IMR-90 (cell line): Measurements from ENCODE around the gene TM4SF1. TPM values are rescaled to one million over a fixed set of nuclear protein-coding genes. Genes with fewer than 3 reads are reported as not detected.

Experiments used
- ATAC-seq: fragments of 200-7000 bp; cut with Tn5 transposase; 2 replicates; pipeline ENCODE4 v1.9.1; 2020; ENCODE audit warnings: low read depth, mild to moderate bottlenecking, moderate library complexity
- BruUV-seq: library from RNA; stranded (reverse); fragments of 400-500 nt; replicated peaks from 2 replicates; lab custom pipeline; 2021; lab: Mats Ljungman, UMichigan
- CTCF ChIA-PET: fragments of 300-600 bp; formaldehyde crosslinking; extraction: SDS; loops from one replicate; lab custom pipeline; 2021; ENCODE audit warnings: antibody characterized with exemption; lab: Yijun Ruan, JAX
- POLR2A ChIA-PET: fragments of 300-600 bp; sonication (Branson Sonifier 250); formaldehyde crosslinking; loops from one replicate; lab custom pipeline; 2022; ENCODE audit warnings: antibody characterized with exemption; ENCODE audit not compliant: unreplicated experiment; lab: Charles Lee
- DNase-seq: peaks from one replicate; pipeline ENCODE4 v3.0.0; 2013
- H2AFZ ChIP-seq: replicated peaks from 2 replicates; pipeline ENCODE3; 2013; ENCODE audit warnings: low read length, mild to moderate bottlenecking; ENCODE audit not compliant: poor library complexity
- H2AK5ac ChIP-seq: 2 replicates; pipeline ENCODE4 v1.6.1; 2013; ENCODE audit warnings: low read depth, low read length, inconsistent platforms
- H2AK9ac ChIP-seq: replicated peaks from 2 replicates; pipeline ENCODE3; 2013; ENCODE audit warnings: mild to moderate bottlenecking, low read depth, low read length, moderate library complexity; ENCODE audit not compliant: poor library complexity
- H2BK120ac ChIP-seq: 2 replicates; pipeline ENCODE4 v1.6.1; 2013; ENCODE audit warnings: low read depth, low read length, inconsistent platforms
- H2BK15ac ChIP-seq: 3 replicates; pipeline ENCODE4 v1.6.1; 2013; ENCODE audit warnings: low read depth, low read length, inconsistent platforms
- H2BK20ac ChIP-seq: 2 replicates; pipeline ENCODE4 v1.6.1; 2013; ENCODE audit warnings: low read depth, mild to moderate bottlenecking, inconsistent platforms, low read length, moderate library complexity
- H2BK5ac ChIP-seq: 2 replicates; pipeline ENCODE4 v1.6.1; 2013; ENCODE audit warnings: mild to moderate bottlenecking, low read depth, low read length, inconsistent platforms; ENCODE audit not compliant: poor library complexity, severe bottlenecking
- H3K14ac ChIP-seq: replicated peaks from 2 replicates; pipeline ENCODE4 v1.6.1; 2013; ENCODE audit warnings: low read depth, low read length, inconsistent platforms
- H3K18ac ChIP-seq: 2 replicates; pipeline ENCODE4 v1.6.1; 2013; ENCODE audit warnings: low read depth, low read length, control low read depth
- H3K23ac ChIP-seq: 2 replicates; pipeline ENCODE4 v1.6.1; 2013; ENCODE audit warnings: low read depth, low read length, inconsistent platforms
- H3K27ac ChIP-seq: 2 replicates; pipeline ENCODE4 v1.5.1; 2013; ENCODE audit warnings: mild to moderate bottlenecking, control low read depth, low read length; ENCODE audit not compliant: insufficient read depth
- H3K27me3 ChIP-seq: 2 replicates; pipeline ENCODE4 v1.6.1; 2013; ENCODE audit warnings: low read length; ENCODE audit not compliant: control insufficient read depth, insufficient read depth
- H3K36me3 ChIP-seq: 2 replicates; pipeline ENCODE4 v1.6.1; 2013; ENCODE audit warnings: low read length, mixed read lengths; ENCODE audit not compliant: control insufficient read depth, insufficient read depth
- H3K4ac ChIP-seq: 2 replicates; pipeline ENCODE4 v1.6.1; 2013; ENCODE audit warnings: low read depth, low read length, inconsistent platforms
- H3K4me1 ChIP-seq: 2 replicates; pipeline ENCODE4 v1.6.1; 2013; ENCODE audit warnings: low read length, mixed read lengths; ENCODE audit not compliant: control insufficient read depth, insufficient read depth
- H3K4me2 ChIP-seq: 2 replicates; pipeline ENCODE4 v1.6.1; 2013; ENCODE audit warnings: low read depth, mild to moderate bottlenecking, control low read depth, low read length, moderate library complexity
- H3K4me3 ChIP-seq: 2 replicates; pipeline ENCODE4 v1.5.1; 2013; ENCODE audit warnings: low read depth, mild to moderate bottlenecking, control low read depth, low read length, moderate library complexity; ENCODE audit not compliant: insufficient read depth
- H3K56ac ChIP-seq: 2 replicates; pipeline ENCODE4 v1.6.1; 2013; ENCODE audit warnings: low read length, inconsistent platforms; ENCODE audit not compliant: insufficient read depth; ENCODE audit errors: extremely low read depth
- H3K79me1 ChIP-seq, 2 experiments: 2 replicates each; pipeline ENCODE4 v1.6.1; 2013; ENCODE audit warnings: low read length in 2 of 2, inconsistent platforms in 1 of 2, low read depth in 1 of 2
- H3K9ac ChIP-seq: 2 replicates; pipeline ENCODE4 v1.6.1; 2013; ENCODE audit warnings: low read depth, low read length, control low read depth
- H3K9me1 ChIP-seq: 2 replicates; pipeline ENCODE4 v1.6.1; 2013; ENCODE audit warnings: low read length, inconsistent platforms; ENCODE audit not compliant: insufficient read depth
- H3K9me3 ChIP-seq: 2 replicates; pipeline ENCODE4 v1.6.1; 2013; ENCODE audit warnings: low read length; ENCODE audit not compliant: control insufficient read depth, insufficient read depth
- H4K20me1 ChIP-seq: 2 replicates; pipeline ENCODE4 v1.6.1; 2013; ENCODE audit warnings: low read length, inconsistent platforms; ENCODE audit not compliant: insufficient read depth
- H4K5ac ChIP-seq: 2 replicates; pipeline ENCODE4 v1.6.1; 2013; ENCODE audit warnings: mild to moderate bottlenecking, low read depth, low read length, control low read depth
- H4K8ac ChIP-seq, 2 experiments: 2 replicates each; pipeline ENCODE4 v1.6.1; 2013; ENCODE audit warnings: low read depth in 2 of 2, low read length in 2 of 2, control low read depth in 1 of 2, inconsistent platforms in 1 of 2
- H4K91ac ChIP-seq: 2 replicates; pipeline ENCODE4 v1.6.1; 2013; ENCODE audit warnings: low read depth, low read length, inconsistent platforms; ENCODE audit not compliant: insufficient read depth
- CTCF ChIP-seq: conservative IDR thresholded peaks from 2 replicates; pipeline ENCODE4 v1.5.1; 2012; ENCODE audit warnings: mild to moderate bottlenecking, low read depth, low read length, improper control_type of control experiment
- MAFK ChIP-seq: IDR thresholded peaks from 2 replicates; pipeline ENCODE4 v1.6.1; 2012; ENCODE audit warnings: low read depth, low read length, improper control_type of control experiment
- MAZ ChIP-seq: IDR thresholded peaks from 2 replicates; pipeline ENCODE4 v1.6.1; 2012; ENCODE audit warnings: low read depth, mild to moderate bottlenecking, low read length, improper control_type of control experiment, moderate library complexity, borderline replicate concordance
- RFX5 ChIP-seq: IDR thresholded peaks from 2 replicates; pipeline ENCODE4 v1.8.0; 2012; ENCODE audit warnings: low read depth, mild to moderate bottlenecking, low read length, moderate library complexity
- WGBS, 2 experiments: methylation state at CpG; one replicate each; pipeline versions ENCODE4 v1.1.5 to v1.1.7; 2013; ENCODE audit warnings: missing lambda C conversion rate in 2 of 2; ENCODE audit not compliant: insufficient read length in 1 of 2; ENCODE audit errors: extremely low coverage in 2 of 2; 5-methylcytosine and 5-hydroxymethylcytosine counted together
- dilution Hi-C: fragments of 300-500 bp; cut with HindIII; formaldehyde crosslinking; loops from one replicate; pipeline ENCODE4 v1.14.3; 2018; ENCODE audit warnings: low sequenced_read_pairs; ENCODE audit not compliant: unreplicated experiment
- in situ Hi-C: fragments of 300-500 bp; cut with MboI; formaldehyde crosslinking; loops from 3 replicates; pipeline ENCODE4 v1.14.3; 2019; ENCODE audit warnings: low sequenced_read_pairs, inconsistent platforms, mixed read lengths
- intact Hi-C: fragments of 100-400 bp; cut with micrococcal nuclease; formaldehyde crosslinking; loops from 2 replicates; pipeline ENCODE4 v1.10.0; 2022
- polyA plus RNA-seq, 3 experiments: library from polyadenylated mRNA; depleted of rRNA; stranded (reverse); fragments of >200 nt; gene quantifications; 2 replicates each; pipeline ENCODE4 v1.2.3, GENCODE V29; 2012; ENCODE audit warnings: low replicate concordance in 1 of 3
- total RNA-seq: library from RNA; depleted of rRNA; stranded (reverse); fragments of >200 nt; gene quantifications from 2 replicates; pipeline ENCODE4 v1.2.3, GENCODE V29; 2012

The TM4SF1 gene
- total and polyA plus RNA-seq, 2 of the 4 experiments (the other 2 are of a cell fraction) = 232 to 302 TPM

GRCh38 chr3:149332771-149333170 is 44.7 kb downstream of the TM4SF1 start (continued):
- no peak for TF ChIP-seq CTCF

GRCh38 chr3:149332227-149332765 is 45.2 kb downstream of the TM4SF1 start:
- H2BK15ac ChIP-seq = no peak overlapping the region
- BruUV-seq = no TSS peak
- dilution Hi-C loops = no loop called here
- H3K56ac ChIP-seq = no peak overlapping the region
- no peaks in the 10 kb centered on the region; the same call in 1 of the 2 replicates for H3K9me1 ChIP-seq
- 0 out of 2 replicates have a peak overlapping the region, but pooled peaks have one; percentile 39 for H4K5ac ChIP-seq
- peak; percentile 53 for DNase-seq
- H3K36me3 ChIP-seq = no peaks in the 10 kb centered on the region
- H4K91ac ChIP-seq = peak overlapping the region; percentile 42; the same call in 1 of the 2 replicates
- no peak overlapping the region for H3K4me2 ChIP-seq
- H3K9ac ChIP-seq = no peak overlapping the region
- no peaks in the 10 kb centered on the region; a peak in 1 of 4 replicates for H3K79me1 ChIP-seq
- H4K8ac ChIP-seq = peak overlapping the region; percentile 11 to 73; a peak in 1 of 4 replicates
- H2AFZ ChIP-seq = no peak overlapping the region
- no peak for TF ChIP-seq RFX5
- TF ChIP-seq MAFK = peak; percentile 67
- TF ChIP-seq MAZ = no peak
- in situ Hi-C loops = loop anchor here (10.0 kb wide), 1 partner anchor 377 kb away; no protein-coding TSS in a partner anchor
- no peak overlapping the region for H2AK5ac ChIP-seq
- CTCF ChIA-PET = interaction anchor here (0.6 to 1.8 kb wide), 4 partner anchors 46 to 377 kb away, joined by 3 to 7 read pairs (median 3); no protein-coding TSS in a partner anchor
- peak overlapping the region; percentile 88 for H2BK20ac ChIP-seq
- WGBS, 2 experiments = no CpG with 5 or more reads among the region's 1 CpG
- peak overlapping the region; percentile 68; the same call in 1 of the 2 replicates for H3K4ac ChIP-seq
- POLR2A ChIA-PET = no interaction called here
- peak overlapping the region; percentile 62; the same call in 1 of the 2 replicates for H3K23ac ChIP-seq
- H3K27me3 ChIP-seq = no peaks in the 10 kb centered on the region
- no peak overlapping the region for H2AK9ac ChIP-seq
- no peak overlapping the region for H3K4me3 ChIP-seq
- peak overlapping the region; percentile 50 for H2BK5ac ChIP-seq
- H3K27ac ChIP-seq = no peak overlapping the region
- no peaks in the 10 kb centered on the region for H3K9me3 ChIP-seq
- no peak overlapping the region for H3K18ac ChIP-seq
- no peak for ATAC-seq
- peak overlapping the region; percentile 82 for H2BK120ac ChIP-seq
- H3K14ac ChIP-seq = peak overlapping the region; percentile 61; the same call in 1 of the 2 replicates
- intact Hi-C loops = no loop called here
- H4K20me1 ChIP-seq = no peaks in the 10 kb centered on the region
- peaks cover 3% of the 10 kb centered on the region for H3K4me1 ChIP-seq
